GM23248 (cell line): ENCODE measurements around the gene KIAA1549.

Experiments
- EZH2 ChIP-seq: fragments of 200-600 bp; sonication (generic); IDR thresholded peaks from 2 replicates; pipeline ENCODE4 v1.6.1; 2018; ENCODE audit warnings: antibody characterized with exemption, mild to moderate bottlenecking; ENCODE audit not compliant: insufficient read depth, poor library complexity, severe bottlenecking
- EZH2phosphoT487 ChIP-seq: fragments of 200-600 bp; sonication (generic); IDR thresholded peaks from 2 replicates; pipeline ENCODE4 v1.6.1; 2018; ENCODE audit warnings: antibody characterized with exemption, moderate library complexity, mild to moderate bottlenecking, low read depth; ENCODE audit not compliant: insufficient read depth

DNA sequence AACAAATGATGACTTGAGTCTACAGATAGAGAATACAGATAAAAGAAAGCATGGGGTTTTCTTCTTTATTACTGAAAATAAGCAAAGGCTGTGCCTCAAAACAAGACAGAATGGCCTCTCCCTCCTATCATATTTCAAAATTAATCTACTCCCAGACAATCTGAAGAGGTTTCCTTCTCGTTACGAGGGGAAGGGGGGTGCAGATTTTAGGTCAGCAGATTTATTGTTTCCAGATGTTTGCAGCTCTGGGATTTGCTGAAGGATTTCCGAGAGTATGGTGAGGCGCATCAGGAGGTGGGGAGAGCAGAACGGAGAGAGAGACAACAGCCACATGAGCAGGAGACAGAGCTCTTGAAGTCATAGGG is 89.8 kb downstream of the KIAA1549 start:
- TF ChIP-seq EZH2 (no peak), EZH2phosphoT487 (no peak)
